A375 (cell line): ENCODE measurements around the gene REPS1. TPM values are rescaled to one million over a fixed set of nuclear protein-coding genes. Genes with fewer than 3 reads are reported as not detected.

Experiments
- total RNA-seq: library from RNA; depleted of rRNA; stranded (reverse); fragments of >200 nt; shearing (Covaris generic); gene quantifications from 2 replicates; pipeline ENCODE4 v1.2.3, GENCODE V29; 2014; rRNA removed

REPS1 gene
- total RNA-seq, result 17.4 and 21.7 TPM in 2 replicates

GRCh38 chr6:138987643-138988468 lies at the start of gene REPS1:
Gene REPS1, minus strand, starts transcription at chr6:138988253. Its CDS starts 571 bp downstream, at chr6:138987682.

GRCh38 chr6:139028658-139029469 lies 40.8 kb upstream of the REPS1 start, which contains the start of gene ABRACL:
Gene ABRACL, plus strand, starts transcription at chr6:139028745. Its CDS starts 5,416 bp downstream, at chr6:139034161.

Other genes starting within 250 kb of the REPS1 start
- gene CCDC28A, start 214.5 kb downstream of the REPS1 start, total RNA-seq, result 23.8 and 24.3 TPM in 2 replicates
- not detected in 2 replicates for gene ECT2L, start 192.2 kb downstream of the REPS1 start, total RNA-seq
- gene ABRACL, start 40.5 kb upstream of the REPS1 start, total RNA-seq, result 25.5 and 33.6 TPM in 2 replicates
- gene HECA, start 146.8 kb upstream of the REPS1 start, total RNA-seq, result 7.0 and 7.9 TPM in 2 replicates